Muscle of arm (tissue), 12 donors: ENCODE data around the gene ERV3-1. TPM values are rescaled to one million over a fixed set of nuclear protein-coding genes. Genes with fewer than 3 reads are reported as not detected.
"Not testable (repeated sequence)": the region's sequence is repeated elsewhere in the genome, so short reads cannot be mapped to it uniquely, and the experiment has no call there.

Experiments
- DNase-seq: peaks from one replicate; pipeline ENCODE4 v3.0.0-alpha.2; 2013
- polyA plus RNA-seq, 12 donors: library from polyadenylated mRNA; unstranded; fragments of 120-200 nt; gene quantifications; one replicate each; pipeline ENCODE4 v1.2.1, GENCODE V29; 2013; ENCODE audit not compliant: insufficient read length in 12 of 12

Gene ERV3-1
- polyA plus RNA-seq, 12 donors: 7.4 to 35.7 (median 16.4) TPM; not detected in 1

GRCh38 chr7:65002972-65003585, 3.4 kb downstream of the ERV3-1 start:
- no peak for DNase-seq

GRCh38 chr7:65001291-65001814, 5.1 kb downstream of the ERV3-1 start:
- DNase-seq: no peak

- DNase-seq: no peak
Observed at GRCh38 chr7:64999165-65000004, 7.1 kb downstream of the ERV3-1 start.

- no peak for DNase-seq
Observed at GRCh38 chr7:64998865-64999164, 7.7 kb downstream of the ERV3-1 start.

GRCh38 chr7:64997927-64998391, 8.5 kb downstream of the ERV3-1 start:
- no peak for DNase-seq

GRCh38 chr7:64997164-64997908, 9.2 kb downstream of the ERV3-1 start:
- DNase-seq: no peak

GRCh38 chr7:64996305-64996704, 10.2 kb downstream of the ERV3-1 start:
- no peak for DNase-seq

- no peak for DNase-seq
Observed at GRCh38 chr7:64993901-64994300, 12.6 kb downstream of the ERV3-1 start.

- DNase-seq: no peak
Observed at GRCh38 chr7:64992971-64993370, 13.5 kb downstream of the ERV3-1 start.

- DNase-seq: no peak
Observed at GRCh38 chr7:64990936-64991335, 15.6 kb downstream of the ERV3-1 start, which contains the start of gene ZNF117. Gene ZNF117, minus strand, starts transcription at chr7:64991036.

GRCh38 chr7:64990216-64990615, 16.3 kb downstream of the ERV3-1 start:
- DNase-seq: no peak

- DNase-seq: no peak
Observed at GRCh38 chr7:64978497-64979203, 27.8 kb downstream of the ERV3-1 start.

- DNase-seq: no peak
Observed at GRCh38 chr7:64965594-64965993, 40.9 kb downstream of the ERV3-1 start.

GRCh38 chr7:64959072-64959747, 47.3 kb downstream of the ERV3-1 start:
- DNase-seq: no peak

GRCh38 chr7:64951250-64951848, 55.1 kb downstream of the ERV3-1 start:
- peak; percentile 43 for DNase-seq

GRCh38 chr7:64950673-64951072, 55.8 kb downstream of the ERV3-1 start:
- DNase-seq: not testable (repeated sequence)

- DNase-seq: not testable (repeated sequence)
Observed at GRCh38 chr7:64948774-64949173, 57.7 kb downstream of the ERV3-1 start.

GRCh38 chr7:64947252-64948000, 59.1 kb downstream of the ERV3-1 start:
- DNase-seq: no peak

GRCh38 chr7:64946772-64947171, 59.7 kb downstream of the ERV3-1 start:
- no peak for DNase-seq
